Gastrocnemius medialis (tissue), 4 donors: ENCODE measurements around the gene KCNK3.

Experiments used
- POLR2A ChIP-seq, 2 donors: fragments of 450-650 bp; IDR thresholded peaks; one replicate each; pipeline ENCODE4 v1.6.1; 2017; ENCODE audit warnings: antibody characterized with exemption in 2 of 2, mild to moderate bottlenecking in 2 of 2, moderate library complexity in 2 of 2
- TF ChIP-seq, protein P1 (sequence below), 5 experiments: fragments of 450-650 bp in 3 of 5; fragments of 200-600 bp in 2 of 5; sonication (generic) in 2 of 5; IDR thresholded peaks in 4 of 5; conservative IDR thresholded peaks in 1 of 5; 1 replicate in 4 of 5; 2 replicates in 1 of 5; pipeline ENCODE4 v1.5.1; 2016 to 2019; ENCODE audit warnings: antibody characterized with exemption in 5 of 5, mild to moderate bottlenecking in 3 of 5, moderate library complexity in 3 of 5

DNA sequence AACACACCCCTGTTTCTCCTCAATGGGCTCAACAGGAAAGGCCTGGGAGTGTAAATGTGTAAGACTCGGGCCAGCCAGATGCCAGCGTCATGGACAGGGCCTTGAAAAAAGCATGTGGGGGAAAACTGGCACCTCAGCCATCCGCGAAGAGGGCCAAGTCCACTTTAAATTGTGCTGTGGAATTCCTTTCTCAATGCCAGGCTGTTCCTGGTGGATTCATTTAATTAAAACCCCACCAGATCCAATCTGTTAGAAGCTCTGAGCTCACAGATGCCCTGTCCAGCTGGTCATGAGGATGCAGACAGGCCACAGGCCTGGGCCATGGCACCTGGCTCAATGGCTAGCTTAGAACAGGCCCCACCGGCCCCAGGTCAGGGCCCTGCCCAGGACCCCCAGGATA, 24.8 kb downstream of the KCNK3 start:
- TF ChIP-seq, protein P1, sequence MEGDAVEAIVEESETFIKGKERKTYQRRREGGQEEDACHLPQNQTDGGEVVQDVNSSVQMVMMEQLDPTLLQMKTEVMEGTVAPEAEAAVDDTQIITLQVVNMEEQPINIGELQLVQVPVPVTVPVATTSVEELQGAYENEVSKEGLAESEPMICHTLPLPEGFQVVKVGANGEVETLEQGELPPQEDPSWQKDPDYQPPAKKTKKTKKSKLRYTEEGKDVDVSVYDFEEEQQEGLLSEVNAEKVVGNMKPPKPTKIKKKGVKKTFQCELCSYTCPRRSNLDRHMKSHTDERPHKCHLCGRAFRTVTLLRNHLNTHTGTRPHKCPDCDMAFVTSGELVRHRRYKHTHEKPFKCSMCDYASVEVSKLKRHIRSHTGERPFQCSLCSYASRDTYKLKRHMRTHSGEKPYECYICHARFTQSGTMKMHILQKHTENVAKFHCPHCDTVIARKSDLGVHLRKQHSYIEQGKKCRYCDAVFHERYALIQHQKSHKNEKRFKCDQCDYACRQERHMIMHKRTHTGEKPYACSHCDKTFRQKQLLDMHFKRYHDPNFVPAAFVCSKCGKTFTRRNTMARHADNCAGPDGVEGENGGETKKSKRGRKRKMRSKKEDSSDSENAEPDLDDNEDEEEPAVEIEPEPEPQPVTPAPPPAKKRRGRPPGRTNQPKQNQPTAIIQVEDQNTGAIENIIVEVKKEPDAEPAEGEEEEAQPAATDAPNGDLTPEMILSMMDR (IDR thresholded peaks at IDR 0.05 in 4 of 5, conservative IDR thresholded peaks at IDR 0.05 in 1 of 5), result no peak
- TF ChIP-seq POLR2A (IDR thresholded peaks at IDR 0.05), result no peak
